ENCODE results near the gene PXDN. TPM values are rescaled to one million over a fixed set of nuclear protein-coding genes. Genes with fewer than 3 reads are reported as not detected.

PXDN gene
- total RNA-seq, 1 experiment from 2014 or later = 0.13 TPM

DNA sequence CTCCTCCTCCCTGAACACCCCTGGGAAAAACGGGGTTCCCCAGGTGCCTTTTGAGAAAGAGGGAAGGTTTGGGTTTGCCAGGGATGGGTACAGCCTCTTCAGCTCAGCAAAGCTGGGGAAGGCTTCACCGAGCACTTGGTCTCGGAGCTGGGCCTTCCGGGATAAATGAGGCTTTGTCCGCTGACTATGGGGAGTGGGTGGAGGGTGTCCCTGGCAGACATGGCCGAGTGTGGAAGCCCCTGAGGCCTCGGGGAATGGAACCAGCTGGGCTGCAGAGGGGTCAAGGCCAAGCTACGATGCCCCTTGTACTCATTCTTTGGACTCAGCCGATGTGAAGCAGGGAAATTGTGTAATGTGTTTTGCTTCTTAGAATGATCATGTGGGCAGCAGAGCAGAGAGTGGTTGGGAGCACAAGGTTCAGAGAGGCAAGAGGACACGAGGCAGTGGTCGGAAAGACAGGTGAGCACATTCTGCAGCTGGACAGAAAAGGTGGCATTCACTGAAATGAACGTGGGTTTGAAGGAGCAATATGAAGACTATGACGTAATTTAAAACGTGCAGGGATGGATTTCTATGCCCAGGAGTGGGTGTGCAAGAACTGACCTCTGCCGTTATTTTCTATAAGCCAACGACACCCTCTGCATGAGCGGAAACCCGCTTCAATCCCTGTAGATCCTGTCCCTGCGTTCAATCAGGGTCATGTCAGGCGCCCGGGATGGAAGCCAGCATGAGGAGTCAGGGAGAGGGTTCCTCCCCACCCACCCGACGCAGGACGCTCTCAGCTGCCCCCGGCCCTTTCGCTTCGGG, 142.6 kb downstream of the PXDN start:
- no peak for DNase-seq (ENCODE audit: low spot score)

DNA sequence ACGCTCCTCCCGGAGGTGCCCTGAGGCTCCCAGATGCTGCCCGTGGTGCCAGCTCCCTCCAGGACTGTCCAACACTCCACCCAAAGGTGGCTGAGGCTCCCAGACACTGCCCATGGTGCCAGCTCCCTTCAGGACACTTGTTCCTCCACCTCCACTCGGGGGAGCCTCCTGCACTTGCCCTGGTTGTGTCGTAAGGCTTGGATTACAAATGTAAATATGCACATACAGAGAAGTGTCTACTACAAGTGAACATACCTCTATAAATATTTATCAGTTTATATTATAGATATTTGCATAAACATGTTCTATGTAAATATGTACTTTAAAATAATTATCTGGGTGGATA, 143.3 kb downstream of the PXDN start:
- DNase-seq (ENCODE audit: low spot score) = peak; percentile 64

DNA sequence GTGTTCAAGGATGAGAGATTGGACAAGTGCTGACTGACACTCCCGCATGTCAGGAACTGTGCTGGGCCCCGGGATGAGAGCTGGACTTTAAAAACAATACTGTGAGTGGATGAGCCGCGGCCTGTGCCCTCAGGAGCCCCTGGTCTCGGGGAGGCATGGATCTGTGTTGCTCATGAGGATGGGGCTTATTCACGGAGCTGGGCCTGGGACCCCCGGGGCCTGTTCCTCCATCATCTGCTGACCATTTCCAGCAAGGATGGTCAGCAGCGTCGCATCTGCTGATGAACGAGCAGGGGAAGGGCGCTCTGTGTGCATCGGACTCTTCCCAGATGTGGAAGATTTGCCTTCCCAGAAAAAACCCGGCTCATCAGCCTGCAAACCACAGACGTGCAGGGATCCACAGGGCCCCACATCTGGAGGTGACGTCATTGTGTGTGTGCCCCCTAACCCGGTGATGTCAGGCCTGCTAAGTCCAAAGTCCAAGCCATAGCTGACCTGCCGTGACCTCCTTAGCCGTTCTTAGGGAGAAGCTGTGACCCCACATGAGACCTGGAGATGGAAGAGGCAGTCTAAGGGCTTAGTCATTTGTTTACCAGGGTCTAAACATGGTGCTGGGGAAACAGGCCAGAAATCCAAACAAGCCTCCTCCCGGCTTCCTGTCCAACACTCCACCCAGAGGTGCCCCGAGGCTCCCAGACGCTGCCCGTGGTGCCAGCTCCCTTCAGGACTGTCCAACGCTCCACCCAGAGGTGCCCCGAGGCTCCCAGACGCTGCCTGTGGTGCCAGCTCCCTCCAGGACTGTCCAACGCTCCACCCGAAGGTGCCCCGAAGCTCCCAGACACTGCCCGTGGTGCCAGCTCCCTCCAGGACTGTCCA, 143.9 kb downstream of the PXDN start:
- no peak for DNase-seq (ENCODE audit: low spot score)

DNA sequence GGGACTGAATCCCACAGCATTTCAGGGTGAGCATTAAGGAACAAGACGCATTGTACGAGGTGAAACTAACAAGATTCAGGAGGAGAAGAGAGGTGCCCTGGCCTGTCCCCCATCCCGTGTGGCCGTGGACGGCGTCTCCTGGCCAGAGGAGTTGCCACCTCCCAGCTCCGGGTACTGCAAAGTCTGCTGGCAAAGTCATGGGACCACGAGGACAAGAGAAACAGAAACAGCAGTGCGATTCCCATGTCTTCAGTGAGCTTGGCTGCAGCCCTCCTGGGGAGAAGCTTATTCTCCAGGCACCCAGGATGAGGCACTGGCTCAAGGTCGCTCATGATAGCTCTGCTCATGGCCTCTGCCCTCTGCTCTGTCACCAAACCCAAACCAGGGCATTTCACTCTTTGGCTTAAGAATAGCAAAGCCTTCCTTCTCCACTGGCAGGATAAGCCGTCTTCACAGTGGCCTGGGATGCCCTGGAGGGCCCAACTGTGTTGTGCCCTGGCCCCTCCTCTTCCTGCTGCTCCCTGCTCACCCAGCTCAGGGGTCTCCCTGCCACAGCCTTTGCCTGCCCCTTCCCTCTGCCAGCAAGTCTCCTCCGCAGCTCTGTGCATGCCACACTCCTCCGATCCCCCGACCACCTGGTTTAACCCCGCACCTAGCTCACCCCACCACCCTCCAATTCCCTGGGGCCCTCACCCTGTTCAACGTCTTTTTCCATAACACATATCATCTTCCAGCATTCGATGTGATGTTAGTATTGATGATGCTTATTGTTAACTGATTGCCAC, 144.8 kb downstream of the PXDN start:
- no peak for DNase-seq (ENCODE audit: low spot score)

DNA sequence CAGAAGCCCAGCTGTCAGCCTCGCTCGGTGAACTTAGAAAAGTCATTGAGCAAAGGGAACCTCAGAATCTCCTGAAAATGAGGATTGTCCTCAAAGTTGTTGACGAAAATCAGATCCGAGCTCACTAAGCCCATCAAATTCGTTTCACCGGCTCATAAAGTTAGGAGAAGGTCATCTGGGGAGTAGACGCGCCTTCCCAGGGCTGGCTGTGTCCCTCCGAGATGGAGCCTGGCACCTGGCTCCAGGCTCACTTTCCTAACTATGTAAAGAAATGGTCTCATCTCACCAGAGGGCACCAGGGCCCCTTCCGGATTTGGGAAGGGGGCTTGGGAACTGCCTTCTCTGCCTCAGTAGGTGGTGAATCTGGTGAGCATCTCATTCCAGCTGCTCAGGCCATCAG, 145.5 kb downstream of the PXDN start:
- DNase-seq (ENCODE audit: low spot score) = no peak

DNA sequence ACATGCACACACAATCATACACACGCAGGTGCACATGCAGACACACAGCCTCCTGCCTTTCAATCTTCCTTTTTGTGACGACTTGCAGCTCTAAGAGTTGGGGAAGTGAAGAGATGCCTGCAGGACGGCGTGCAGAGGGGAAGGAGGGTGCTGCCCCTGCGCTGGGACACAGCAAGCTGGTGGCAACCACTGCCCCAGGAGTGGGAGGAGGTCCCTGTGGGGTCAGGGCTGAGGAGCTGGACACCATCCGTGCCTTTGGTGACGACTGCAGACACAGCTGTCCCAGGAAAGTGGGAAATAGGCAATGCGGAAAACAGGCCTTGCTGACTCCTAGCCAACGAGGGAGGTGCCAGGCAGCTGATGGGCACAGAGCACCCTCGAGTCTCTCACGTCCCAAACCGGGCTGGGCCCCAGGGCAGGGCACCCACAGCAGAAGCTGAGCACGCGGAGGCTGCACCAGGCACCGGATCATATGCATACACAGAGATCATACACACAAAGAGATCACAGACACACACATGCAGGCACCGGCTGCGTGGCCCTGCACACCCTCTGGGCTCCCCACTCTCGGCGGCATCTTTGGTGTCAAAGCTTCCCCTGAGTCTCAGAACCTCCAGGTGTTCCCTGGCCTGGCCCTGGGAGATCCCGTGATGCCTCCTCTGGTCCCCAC, 146.1 kb downstream of the PXDN start:
- DNase-seq (ENCODE audit: low spot score) = no peak

DNA sequence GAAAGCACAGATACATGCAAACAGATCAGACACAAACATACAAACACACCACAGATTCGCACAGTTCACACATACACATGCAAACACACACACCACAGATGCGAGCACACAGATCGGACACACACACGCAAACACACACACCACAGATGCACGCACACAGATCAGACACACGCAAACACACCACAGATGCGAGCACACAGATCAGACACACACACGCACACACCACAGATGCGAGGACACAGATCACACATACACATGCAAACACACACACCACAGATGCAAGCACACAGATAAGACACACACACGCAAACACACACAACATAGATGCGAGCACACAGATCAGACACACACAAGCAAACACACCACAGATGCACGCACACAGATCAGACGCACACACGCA, 149.0 kb downstream of the PXDN start:
- no peak for DNase-seq (ENCODE audit: low spot score)

DNA sequence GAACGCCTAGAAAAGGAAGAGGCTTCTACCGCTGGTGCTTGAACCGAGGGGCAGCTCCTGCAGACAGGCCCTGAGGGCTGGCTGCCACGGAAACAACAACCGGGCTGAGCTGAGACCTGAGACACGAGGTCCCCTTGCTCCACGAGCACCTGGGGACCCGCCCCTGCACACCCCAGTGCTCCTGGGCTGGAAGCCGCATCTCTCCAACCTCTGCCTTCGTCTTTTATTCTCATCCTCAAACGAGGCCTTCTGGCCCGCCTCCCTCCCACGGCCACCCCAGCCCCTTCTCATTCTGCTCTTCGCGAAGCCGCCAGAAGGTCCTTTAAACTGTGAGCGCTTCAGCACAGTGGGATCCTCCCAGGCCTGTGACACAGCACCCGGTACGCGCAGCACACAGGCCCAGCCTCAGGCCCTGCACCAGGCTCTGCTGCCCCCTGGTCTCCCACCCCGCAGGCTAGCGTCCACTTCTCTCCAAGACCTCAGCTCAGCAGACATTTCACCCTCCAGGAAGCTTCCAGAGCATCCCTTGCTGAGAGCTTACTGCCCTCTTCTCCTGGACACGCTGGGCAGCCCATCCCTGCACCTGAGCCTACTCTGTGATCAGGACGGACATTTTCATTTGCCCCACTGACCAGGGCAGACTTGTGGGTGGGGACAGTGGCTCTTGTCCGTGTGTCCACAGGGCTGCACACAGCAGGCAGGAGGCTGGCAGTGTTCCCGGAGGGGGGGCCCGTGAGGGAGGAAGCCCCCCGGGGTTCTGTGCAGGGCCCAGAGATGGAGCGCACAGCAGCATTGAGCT, 149.7 kb downstream of the PXDN start:
- DNase-seq (ENCODE audit: low spot score) = no peak

DNA sequence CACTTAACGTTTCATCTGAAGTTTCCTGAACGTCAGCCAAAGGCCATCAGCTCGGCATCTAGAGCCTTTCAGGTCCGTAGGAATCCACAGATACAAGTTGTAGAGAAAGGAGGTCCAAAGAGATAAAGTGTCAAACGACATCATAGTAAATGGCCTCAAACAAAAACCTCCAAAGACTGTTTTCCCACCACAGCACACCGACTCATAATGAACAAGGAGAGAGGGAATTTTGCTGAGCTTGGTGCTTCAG, 150.3 kb downstream of the PXDN start:
- no peak for DNase-seq (ENCODE audit: low spot score)

DNA sequence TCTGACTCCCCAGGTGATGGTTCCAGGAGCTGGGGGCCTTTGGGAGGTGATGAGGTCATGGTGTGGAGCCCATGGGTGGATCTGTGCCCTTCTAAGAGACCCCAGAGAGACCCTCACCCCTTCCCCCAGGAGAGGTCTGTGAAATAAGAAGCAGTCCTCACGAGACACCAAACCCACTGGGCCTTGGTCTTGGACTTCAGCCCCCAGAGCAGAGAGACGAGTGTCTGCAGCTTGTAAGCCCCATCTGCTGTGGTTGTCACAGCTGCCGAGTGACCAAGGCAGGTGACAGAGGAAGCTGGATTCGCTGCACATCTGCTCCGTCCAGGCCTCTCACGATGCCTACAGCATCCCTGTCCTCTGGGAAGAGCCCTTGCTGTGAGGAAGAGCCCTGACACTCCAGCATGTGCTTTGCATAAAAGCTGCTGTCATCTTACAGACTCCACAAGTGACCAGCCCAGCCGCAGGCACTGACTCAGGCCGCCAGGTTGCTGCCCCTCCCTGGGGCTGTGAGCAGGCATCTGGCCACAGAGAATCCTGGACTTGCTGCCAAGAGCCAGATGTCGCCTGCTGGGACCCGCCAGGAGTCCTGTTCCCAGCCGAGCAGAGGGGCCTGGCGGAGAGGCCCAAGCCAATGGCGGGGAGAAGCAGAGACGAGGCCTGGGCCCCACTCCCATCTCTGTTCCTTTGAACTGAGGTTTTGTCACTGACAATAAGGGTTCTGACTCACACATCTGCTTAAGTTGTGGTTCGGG, 150.8 kb downstream of the PXDN start:
- DNase-seq (ENCODE audit: low spot score) = peak; percentile 82

DNA sequence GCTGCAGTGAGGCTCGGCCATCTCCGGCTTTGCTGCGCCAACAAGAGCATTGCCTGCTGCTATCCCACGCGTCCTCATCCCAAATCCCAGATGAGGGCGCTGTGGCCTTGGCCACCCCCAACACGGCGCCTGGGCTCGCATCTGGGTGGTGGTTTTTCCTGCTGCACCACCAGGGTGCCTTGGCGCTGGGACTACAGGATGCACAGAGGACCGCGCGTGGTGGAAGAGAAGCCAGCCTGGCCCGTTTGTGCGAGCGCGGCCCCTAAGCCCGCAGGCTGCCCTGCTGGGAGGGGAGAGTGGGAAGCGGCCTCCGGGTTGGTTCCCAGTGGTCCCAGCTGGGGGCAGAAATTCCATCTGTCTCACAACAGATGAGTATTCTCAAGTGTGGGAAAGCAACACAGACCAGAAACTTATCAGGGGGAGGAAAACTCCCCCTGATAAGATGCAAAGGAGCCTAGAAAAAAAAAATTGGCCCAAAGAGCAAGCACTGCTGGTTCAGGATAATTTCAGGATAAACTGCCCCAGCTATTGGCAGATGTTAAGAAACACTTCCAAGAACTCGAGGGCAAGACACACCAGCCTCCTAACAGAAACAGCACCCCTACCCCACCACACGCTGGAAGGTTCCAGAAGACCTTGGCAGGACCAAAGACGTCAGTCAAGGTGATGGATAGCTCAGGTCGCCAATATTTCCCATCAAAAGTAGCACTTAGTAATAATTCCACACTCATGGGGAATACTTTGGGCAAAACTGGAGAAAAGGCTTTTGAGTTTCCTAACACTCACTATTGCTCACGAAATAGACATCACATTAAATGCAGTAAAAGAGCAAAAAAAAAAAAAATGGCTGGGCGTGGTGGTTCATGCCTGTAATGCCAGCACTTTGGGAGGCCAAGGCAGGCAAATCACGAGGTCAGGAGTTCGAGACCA, 152.1 kb downstream of the PXDN start:
- DNase-seq (ENCODE audit: low spot score) = no peak

DNA sequence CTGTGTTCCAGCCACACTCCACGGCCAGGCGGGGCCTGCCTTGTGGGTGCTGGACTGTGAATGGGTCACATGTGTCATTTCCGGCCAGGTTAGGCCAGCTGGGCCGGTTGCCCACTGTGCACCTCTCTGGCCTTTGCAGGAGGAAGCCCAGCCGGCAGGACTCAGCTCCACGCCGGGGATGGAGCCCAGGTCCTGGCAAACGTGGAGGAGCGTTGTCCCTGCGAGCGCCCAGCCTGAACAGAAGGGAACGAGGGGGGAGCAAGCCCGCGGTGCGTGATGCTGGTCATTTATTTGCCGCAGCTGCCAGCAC, 152.9 kb downstream of the PXDN start:
- DNase-seq (ENCODE audit: low spot score) = no peak

DNA sequence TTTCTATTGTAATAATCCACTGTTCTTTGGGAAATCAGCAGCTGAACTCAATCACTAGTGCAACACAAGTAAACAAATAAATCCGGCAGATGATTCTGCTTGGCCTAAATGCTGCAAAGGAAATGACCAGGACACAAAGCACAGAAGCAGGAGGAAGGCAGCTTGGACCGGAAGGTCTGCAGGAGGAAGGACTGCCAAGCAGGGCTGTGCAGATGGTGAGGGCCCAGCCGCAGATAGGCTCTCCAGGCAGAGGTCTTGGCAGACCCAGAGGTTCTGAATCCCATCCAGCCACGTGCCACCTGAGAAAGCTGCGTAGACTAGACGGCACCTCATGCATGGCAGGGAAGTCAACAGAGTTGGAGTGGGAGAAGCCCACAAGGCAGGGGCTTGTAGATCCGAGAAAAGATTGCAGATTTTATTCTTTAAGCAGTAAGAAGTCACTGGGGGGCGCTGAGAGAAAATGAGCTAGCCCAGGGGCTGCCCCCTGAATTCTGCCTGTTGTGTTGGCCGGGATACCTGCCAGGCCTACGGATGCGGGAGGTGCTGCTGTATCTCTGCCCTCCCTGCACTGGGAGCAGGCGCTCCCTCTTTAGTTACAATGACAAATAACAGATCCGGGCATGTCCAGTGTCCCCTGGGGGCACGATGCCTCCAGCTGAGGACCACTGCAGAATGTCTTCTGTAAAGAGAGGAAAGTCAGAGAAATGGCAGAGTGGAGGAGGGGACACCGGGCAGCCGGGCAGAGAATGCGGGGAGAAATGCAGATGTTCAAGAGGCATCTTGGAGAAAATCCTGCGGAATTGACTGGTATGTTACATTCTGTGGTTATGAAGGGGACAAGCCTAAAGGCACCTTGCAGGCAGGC, 153.5 kb downstream of the PXDN start:
- DNase-seq (ENCODE audit: low spot score) = no peak

DNA sequence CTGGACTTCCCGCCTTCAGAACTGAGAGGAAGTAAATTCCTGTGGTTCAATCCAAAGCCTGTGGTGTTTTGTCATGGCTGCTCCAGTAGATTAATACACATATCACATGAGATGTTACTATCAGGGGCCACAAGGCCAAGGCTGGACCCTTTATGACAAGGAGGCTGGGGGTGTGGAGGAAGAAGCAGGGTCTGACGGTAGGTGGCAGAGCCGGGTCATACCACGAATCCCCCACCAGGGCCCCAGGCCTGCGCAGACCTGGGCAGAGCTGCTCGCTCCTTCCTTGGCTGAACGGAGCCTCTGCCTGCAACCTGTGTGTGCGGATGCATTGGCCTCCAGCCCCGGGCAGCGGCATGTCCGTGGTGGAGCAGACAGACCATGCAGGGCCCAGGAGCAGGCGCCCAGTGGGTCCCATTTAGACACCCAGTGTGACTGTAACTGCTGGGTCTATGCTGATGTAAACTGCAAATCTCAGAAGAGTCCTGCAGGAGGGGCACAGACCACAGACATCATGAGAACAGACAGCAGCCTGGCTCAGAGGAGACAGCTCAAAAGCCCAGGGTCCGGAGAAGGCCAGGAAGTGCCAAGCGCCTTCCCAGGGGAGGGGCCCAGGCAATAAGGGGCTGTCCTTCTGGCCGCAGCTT, 155.2 kb downstream of the PXDN start:
- DNase-seq (ENCODE audit: low spot score) = no peak

DNA sequence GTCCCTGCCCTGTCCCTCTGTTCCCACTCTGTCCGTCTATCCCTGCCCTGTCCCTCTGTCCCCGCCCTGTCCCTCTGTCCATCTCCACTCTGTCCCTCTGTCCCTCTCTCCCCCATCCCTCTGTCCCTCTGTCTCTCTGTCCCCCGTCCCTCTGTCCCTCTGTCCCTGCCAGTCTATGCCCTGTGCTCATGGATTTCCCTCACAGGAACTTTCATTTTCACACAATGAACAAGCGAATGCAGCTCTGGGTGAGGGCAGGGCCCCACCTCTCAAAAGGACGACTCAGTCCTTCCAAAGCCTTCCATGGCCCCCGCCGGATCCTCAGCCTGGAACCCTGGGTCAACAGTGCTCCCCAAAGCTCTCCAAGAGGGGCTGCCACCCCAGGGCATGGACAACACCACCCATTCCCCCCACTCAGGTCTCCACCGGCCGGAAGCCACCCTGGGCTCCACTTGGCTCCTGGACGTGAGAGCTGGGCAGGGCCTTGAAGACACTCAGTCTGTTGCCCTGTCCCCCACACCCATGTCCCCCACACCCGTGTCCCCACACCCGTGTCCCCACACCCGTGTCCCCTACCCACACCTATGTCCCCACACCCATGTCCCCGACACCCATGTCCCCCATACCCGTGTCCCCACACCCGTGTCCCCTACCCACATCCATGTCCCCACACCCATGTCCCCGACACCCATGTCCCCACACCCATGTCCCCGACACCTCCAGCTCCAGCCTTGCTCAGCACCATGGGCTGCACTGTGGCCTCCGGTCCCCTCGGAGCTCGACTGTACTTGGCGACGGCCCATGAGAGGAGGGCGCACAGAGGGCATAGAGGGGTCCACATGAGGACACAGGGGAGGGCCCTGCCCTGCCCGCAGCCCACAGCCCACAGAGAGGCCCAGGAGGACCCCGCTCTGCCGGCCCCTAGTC, 156.0 kb downstream of the PXDN start:
- DNase-seq (ENCODE audit: low spot score) = no peak

DNA sequence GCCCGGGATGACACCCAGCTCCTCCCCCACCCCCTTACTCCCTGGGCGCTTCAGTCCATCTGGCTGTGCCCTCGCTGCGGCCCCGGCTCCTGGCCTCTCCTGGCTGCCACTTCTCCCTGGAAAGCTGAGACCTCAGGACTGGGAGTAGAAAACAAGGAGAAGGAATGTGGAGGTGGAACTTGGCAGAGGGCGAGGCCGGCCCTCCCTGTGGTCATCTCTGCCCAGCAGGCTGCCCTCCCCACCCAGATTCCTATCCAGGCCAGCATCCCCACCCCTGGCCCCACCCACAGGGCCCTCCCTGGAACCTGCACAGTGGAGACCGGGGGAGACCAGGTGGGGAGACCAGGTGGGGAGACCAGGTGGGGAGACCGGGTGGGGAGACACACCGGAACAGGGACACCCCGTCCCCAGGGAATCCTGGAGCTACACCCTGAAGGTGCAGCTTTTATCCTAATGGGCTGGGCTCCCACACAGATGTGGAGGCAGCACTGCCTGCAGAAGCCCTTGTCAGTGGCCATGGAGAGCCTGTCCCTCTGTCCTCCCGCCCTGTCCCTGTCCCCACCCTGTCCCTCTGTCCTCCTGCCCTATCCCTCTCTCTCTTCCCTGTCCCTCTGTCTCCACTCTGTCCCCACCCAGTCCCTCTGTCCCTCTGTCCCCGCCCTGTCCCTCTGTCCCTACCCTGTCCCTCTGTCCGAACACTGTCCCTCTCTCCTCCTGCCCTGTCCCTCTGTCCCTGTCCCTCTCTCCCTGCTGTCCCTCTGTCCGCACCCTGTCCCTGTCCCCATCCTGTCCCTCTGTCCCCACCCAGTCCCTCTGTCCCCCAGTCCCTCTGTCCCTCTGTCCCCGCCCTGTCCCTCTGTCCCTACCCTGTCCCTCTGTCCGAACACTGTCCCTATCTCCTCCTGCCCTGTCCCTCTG, 157.1 kb downstream of the PXDN start:
- peak; percentile 95 for DNase-seq (ENCODE audit: low spot score)
